ENCODE results near the gene MRPS2.

GRCh38 chr9:135504262-135505243 lies 4.1 kb downstream of the MRPS2 start:
- TF ChIP-seq CTCF (IDR thresholded peaks at IDR 0.05) (peak in 5 of 6 experiments; percentile 28 to 68 (median 52)), POLR2A (IDR thresholded peaks at IDR 0.05) (no peak)
